ENCODE results near the gene GBP7.

DNA sequence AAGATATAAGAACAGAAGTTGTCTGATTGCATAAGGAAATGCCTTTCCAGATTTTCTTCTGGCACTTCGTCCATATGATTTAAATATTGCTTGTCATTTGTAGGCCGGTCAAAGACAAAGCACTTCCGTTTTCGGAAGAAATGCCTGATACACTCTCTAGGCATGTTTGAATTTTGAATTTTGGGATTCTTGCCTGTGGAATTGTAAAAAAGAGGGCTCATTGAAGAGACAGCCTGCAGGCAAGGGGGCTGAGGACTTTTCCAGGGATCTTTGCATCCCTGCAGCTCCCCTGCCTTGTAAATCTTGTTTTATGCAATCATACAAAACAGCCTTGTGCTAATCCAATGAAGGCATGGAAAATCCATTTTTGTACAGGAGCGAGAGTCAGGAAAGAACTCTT is 15.5 kb upstream of the GBP7 start:
- TF ChIP-seq, protein P1, sequence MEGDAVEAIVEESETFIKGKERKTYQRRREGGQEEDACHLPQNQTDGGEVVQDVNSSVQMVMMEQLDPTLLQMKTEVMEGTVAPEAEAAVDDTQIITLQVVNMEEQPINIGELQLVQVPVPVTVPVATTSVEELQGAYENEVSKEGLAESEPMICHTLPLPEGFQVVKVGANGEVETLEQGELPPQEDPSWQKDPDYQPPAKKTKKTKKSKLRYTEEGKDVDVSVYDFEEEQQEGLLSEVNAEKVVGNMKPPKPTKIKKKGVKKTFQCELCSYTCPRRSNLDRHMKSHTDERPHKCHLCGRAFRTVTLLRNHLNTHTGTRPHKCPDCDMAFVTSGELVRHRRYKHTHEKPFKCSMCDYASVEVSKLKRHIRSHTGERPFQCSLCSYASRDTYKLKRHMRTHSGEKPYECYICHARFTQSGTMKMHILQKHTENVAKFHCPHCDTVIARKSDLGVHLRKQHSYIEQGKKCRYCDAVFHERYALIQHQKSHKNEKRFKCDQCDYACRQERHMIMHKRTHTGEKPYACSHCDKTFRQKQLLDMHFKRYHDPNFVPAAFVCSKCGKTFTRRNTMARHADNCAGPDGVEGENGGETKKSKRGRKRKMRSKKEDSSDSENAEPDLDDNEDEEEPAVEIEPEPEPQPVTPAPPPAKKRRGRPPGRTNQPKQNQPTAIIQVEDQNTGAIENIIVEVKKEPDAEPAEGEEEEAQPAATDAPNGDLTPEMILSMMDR (IDR thresholded peaks at IDR 0.05), result no peak
- no peak for TF ChIP-seq POLR2A (IDR thresholded peaks at IDR 0.05)

Measured in right lobe of liver (tissue), 4 donors.